ENCODE data around the gene SCN5A.

DNA sequence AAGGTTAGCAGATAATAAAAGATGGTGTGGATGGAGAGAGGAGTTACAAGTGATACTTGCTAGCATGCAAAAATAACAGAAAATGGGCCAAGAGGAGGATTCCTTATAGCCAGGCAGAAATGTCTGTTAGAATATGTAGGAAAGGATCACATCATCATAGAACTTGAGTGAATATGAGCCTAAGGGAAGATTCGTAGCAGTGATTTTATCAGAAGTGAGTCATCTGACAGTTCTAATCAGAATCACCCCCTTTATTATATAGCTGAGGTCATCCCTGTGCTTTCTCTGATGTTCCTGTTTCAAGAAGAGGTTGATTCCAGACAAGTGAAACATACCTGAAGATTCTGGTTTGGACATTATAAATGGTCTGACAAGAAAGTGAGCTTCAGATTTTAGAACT is 130.5 kb downstream of the SCN5A start:
- TF ChIP-seq, protein P1, sequence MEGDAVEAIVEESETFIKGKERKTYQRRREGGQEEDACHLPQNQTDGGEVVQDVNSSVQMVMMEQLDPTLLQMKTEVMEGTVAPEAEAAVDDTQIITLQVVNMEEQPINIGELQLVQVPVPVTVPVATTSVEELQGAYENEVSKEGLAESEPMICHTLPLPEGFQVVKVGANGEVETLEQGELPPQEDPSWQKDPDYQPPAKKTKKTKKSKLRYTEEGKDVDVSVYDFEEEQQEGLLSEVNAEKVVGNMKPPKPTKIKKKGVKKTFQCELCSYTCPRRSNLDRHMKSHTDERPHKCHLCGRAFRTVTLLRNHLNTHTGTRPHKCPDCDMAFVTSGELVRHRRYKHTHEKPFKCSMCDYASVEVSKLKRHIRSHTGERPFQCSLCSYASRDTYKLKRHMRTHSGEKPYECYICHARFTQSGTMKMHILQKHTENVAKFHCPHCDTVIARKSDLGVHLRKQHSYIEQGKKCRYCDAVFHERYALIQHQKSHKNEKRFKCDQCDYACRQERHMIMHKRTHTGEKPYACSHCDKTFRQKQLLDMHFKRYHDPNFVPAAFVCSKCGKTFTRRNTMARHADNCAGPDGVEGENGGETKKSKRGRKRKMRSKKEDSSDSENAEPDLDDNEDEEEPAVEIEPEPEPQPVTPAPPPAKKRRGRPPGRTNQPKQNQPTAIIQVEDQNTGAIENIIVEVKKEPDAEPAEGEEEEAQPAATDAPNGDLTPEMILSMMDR (conservative IDR thresholded peaks at IDR 0.05 in 1 of 2, IDR thresholded peaks at IDR 0.05 in 1 of 2; ENCODE audit: extremely low read depth in 1 of 2, insufficient read depth in 1 of 2, low read depth in 1 of 2, low read length in 2 of 2): no peak
- no peak for TF ChIP-seq EZH2 (IDR thresholded peaks at IDR 0.05; ENCODE audit: borderline replicate concordance, low read length)

Data from mammary epithelial cell (primary cell).